ENCODE data around the gene MEGF8. TPM values are rescaled to one million over a fixed set of nuclear protein-coding genes. Genes with fewer than 3 reads are reported as not detected.

The MEGF8 gene, protein sequence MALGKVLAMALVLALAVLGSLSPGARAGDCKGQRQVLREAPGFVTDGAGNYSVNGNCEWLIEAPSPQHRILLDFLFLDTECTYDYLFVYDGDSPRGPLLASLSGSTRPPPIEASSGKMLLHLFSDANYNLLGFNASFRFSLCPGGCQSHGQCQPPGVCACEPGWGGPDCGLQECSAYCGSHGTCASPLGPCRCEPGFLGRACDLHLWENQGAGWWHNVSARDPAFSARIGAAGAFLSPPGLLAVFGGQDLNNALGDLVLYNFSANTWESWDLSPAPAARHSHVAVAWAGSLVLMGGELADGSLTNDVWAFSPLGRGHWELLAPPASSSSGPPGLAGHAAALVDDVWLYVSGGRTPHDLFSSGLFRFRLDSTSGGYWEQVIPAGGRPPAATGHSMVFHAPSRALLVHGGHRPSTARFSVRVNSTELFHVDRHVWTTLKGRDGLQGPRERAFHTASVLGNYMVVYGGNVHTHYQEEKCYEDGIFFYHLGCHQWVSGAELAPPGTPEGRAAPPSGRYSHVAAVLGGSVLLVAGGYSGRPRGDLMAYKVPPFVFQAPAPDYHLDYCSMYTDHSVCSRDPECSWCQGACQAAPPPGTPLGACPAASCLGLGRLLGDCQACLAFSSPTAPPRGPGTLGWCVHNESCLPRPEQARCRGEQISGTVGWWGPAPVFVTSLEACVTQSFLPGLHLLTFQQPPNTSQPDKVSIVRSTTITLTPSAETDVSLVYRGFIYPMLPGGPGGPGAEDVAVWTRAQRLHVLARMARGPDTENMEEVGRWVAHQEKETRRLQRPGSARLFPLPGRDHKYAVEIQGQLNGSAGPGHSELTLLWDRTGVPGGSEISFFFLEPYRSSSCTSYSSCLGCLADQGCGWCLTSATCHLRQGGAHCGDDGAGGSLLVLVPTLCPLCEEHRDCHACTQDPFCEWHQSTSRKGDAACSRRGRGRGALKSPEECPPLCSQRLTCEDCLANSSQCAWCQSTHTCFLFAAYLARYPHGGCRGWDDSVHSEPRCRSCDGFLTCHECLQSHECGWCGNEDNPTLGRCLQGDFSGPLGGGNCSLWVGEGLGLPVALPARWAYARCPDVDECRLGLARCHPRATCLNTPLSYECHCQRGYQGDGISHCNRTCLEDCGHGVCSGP (N-terminal part only)
- 10 to 100 TPM in 2 of 3 donors, 1 to 10 TPM in 1; 8.1 to 11.3 (median 10.5) TPM for total RNA-seq
- 4.2 TPM for total RNA-seq (2013)

DNA sequence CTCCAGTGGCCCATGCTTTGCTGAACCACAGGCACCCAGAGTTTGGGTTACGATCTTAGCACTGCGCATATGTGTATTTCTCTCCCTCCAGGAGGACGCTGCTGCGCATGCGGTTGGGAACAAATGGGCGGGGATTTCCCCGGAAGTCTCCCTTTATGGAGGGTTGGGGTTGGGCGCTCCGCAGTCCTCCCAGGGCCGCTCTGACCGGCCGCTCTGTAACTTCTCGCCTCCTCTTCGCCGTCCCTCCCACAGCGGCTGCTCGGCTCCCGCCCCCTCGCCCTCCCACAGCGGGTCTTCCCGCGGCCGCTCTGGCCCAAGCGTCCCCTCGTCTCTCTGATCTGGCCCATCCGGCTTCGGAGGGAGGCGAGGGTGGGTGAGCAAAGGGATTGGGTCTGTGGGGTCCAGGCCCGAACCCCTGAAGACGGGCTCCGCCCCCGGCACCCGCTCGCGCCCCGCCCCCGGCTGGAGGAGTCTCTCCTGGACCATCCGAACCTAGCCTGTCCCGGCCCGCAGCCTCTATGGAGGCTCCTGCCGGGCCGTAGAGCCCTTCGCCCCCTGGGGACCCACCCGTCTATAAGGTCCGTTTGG is at the start of gene MEGF8:
TSS of gene MEGF8 (plus strand) at position 328 of the 588 bp plus-strand sequence. CDS start 609 bp downstream, outside the sequence.
- Histone ChIP-seq H3K9me3 (ENCODE audit: control insufficient read depth, insufficient read depth, low read length) (no peaks in the 10 kb centered on the region), H3K27me3 (ENCODE audit: control insufficient read depth, insufficient read depth, low read length) (peaks cover 8% of the 10 kb centered on the region), H3K4me3 (ENCODE audit: low read length) (peak within 1 kb of the TSS; percentile 83), H3K27ac (ENCODE audit: low read length) (peak within 1 kb of the TSS; percentile 62), H3K36me3 (ENCODE audit: control insufficient read depth, insufficient read depth, low read length) (no peaks in the 10 kb centered on the region), H3K4me1 (ENCODE audit: control insufficient read depth, insufficient read depth, low read length) (peaks cover 20% of the 10 kb centered on the region)
- Mint-ChIP-seq H3K4me1 (peaks cover 17 to 29% of the 10 kb centered on the region in 2 donors), H3K27ac (peak within 1 kb of the TSS; percentile 65 to 79), H3K27me3 (ENCODE audit: low read depth in 2 of 2) (peaks cover 15 to 19% of the 10 kb centered on the region in 2 donors), H3K36me3 (peaks cover 5% of the 10 kb centered on the region), H3K4me3 (peak within 1 kb of the TSS; percentile 95), H3K9me3 (no peaks in the 10 kb centered on the region)
- TF ChIP-seq, protein P1, sequence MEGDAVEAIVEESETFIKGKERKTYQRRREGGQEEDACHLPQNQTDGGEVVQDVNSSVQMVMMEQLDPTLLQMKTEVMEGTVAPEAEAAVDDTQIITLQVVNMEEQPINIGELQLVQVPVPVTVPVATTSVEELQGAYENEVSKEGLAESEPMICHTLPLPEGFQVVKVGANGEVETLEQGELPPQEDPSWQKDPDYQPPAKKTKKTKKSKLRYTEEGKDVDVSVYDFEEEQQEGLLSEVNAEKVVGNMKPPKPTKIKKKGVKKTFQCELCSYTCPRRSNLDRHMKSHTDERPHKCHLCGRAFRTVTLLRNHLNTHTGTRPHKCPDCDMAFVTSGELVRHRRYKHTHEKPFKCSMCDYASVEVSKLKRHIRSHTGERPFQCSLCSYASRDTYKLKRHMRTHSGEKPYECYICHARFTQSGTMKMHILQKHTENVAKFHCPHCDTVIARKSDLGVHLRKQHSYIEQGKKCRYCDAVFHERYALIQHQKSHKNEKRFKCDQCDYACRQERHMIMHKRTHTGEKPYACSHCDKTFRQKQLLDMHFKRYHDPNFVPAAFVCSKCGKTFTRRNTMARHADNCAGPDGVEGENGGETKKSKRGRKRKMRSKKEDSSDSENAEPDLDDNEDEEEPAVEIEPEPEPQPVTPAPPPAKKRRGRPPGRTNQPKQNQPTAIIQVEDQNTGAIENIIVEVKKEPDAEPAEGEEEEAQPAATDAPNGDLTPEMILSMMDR (IDR thresholded peaks at IDR 0.05): no peak
- WGBS (ENCODE audit: insufficient coverage): under 1% methylated on average over 44 of the region's 45 CpGs
- intact Hi-C loops (cut with micrococcal nuclease): loop anchor here (1.0 to 2.0 kb wide), 6 partner anchors 23 to 249 kb away; partner anchors contain the start of genes PAFAH1B3, POU2F2, PRR19 and ZNF574
- ATAC-seq (peak; percentile 88 to 97 (median 91)), DNase-seq (peak; percentile 96 to 99)

DNA sequence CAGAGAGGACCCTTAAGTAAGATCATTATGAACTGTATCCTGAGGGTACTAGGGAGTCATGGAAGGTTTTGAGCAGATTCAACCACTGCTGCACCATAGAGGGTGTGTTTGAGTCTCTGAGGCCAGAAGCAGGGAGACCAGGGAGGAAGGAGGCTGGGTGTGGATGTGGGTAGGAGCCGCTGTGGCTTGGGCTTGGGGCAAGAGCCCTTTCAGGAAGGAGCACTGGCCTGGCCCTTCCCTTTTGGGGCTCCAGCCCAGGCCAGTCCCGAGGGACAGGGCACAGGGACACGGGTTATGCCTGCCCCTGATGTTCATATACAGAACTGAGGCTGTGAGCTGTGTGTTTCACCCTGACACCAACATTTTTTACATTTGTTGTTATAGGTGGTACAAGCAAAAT is 49.2 kb upstream of the MEGF8 start:
- DNase-seq (no peak), ATAC-seq (no peak)
- H3K27ac ChIP-seq (ENCODE audit: low read length): no peak overlapping the region
- Mint-ChIP-seq H3K36me3 (no peaks in the 10 kb centered on the region), H3K9me3 (no peaks in the 10 kb centered on the region), H3K27ac (peak overlapping the region; percentile 19 to 29), H3K4me3 (no peak overlapping the region), H3K27me3 (ENCODE audit: low read depth in 2 of 2) (no peaks in the 10 kb centered on the region), H3K4me1 (peaks cover 34 to 37% of the 10 kb centered on the region in 2 donors)
- H3K27me3 ChIP-seq (ENCODE audit: control insufficient read depth, insufficient read depth, low read length): no peaks in the 10 kb centered on the region
- WGBS (ENCODE audit: insufficient coverage): 47% methylated on average over 3 of the region's 3 CpGs
- no peaks in the 10 kb centered on the region for H3K9me3 ChIP-seq (ENCODE audit: control insufficient read depth, insufficient read depth, low read length)
- TF ChIP-seq, protein P1 (IDR thresholded peaks at IDR 0.05): no peak
- no peak overlapping the region for H3K4me3 ChIP-seq (ENCODE audit: low read length)
- peaks cover 32% of the 10 kb centered on the region for H3K36me3 ChIP-seq (ENCODE audit: control insufficient read depth, insufficient read depth, low read length)
- intact Hi-C loops (cut with micrococcal nuclease): no loop called here
- peaks cover 50% of the 10 kb centered on the region for H3K4me1 ChIP-seq (ENCODE audit: control insufficient read depth, insufficient read depth, low read length)

DNA sequence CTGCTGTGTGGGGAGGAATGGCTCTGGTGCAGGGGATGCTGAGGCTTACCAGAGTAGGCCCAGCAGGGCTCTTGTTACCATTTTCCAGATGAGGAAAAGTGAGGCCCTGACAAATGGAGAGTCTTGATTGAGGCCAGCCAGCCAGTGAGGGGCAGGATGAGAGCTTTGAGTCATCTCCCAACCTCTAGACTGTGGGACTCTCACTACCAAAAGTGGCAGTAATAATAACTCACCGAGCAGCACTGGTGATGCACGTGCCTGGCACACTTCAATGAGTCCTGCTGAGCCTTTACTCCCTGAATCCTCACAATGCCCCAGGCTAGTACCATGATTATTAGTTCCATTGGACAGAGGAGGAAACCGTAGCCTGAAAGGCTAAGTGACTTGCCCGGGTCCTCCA is 48.6 kb upstream of the MEGF8 start:
- DNase-seq (no peak), ATAC-seq (no peak)
- H3K4me1 Mint-ChIP-seq: peaks cover 34 to 37% of the 10 kb centered on the region in 2 donors
- Histone ChIP-seq H3K4me1 (ENCODE audit: control insufficient read depth, insufficient read depth, low read length) (peaks cover 50% of the 10 kb centered on the region), H3K36me3 (ENCODE audit: control insufficient read depth, insufficient read depth, low read length) (peaks cover 32% of the 10 kb centered on the region), H3K9me3 (ENCODE audit: control insufficient read depth, insufficient read depth, low read length) (no peaks in the 10 kb centered on the region), H3K27me3 (ENCODE audit: control insufficient read depth, insufficient read depth, low read length) (no peaks in the 10 kb centered on the region), H3K27ac (ENCODE audit: low read length) (no peak overlapping the region), H3K4me3 (ENCODE audit: low read length) (no peak overlapping the region)
- intact Hi-C loops (cut with micrococcal nuclease): no loop called here
- H3K27me3 Mint-ChIP-seq (ENCODE audit: low read depth in 2 of 2): no peaks in the 10 kb centered on the region
- TF ChIP-seq, protein P1 (IDR thresholded peaks at IDR 0.05): no peak
- no peaks in the 10 kb centered on the region for H3K9me3 Mint-ChIP-seq
- WGBS (ENCODE audit: insufficient coverage): 78% methylated on average over 4 of the region's 4 CpGs
- H3K4me3 Mint-ChIP-seq: no peak overlapping the region
- H3K27ac Mint-ChIP-seq: no peak overlapping the region
- H3K36me3 Mint-ChIP-seq: no peaks in the 10 kb centered on the region
